Posterior cingulate gyrus (tissue), 11 donors: ENCODE data around the gene ARID1B.

Experiments used
- DNase-seq, 10 donors: peaks; one replicate each; pipeline versions ENCODE4 v3.0.0 to v3.0.0-alpha.2; 2020 to 2021; ENCODE audit warnings: mixed read lengths in 3 of 10
- intact Hi-C: fragments of 100-400 bp; cut with DNase I; formaldehyde crosslinking; loops from one replicate; pipeline ENCODE4 v1.15.1; 2023

Gene ARID1B

DNA sequence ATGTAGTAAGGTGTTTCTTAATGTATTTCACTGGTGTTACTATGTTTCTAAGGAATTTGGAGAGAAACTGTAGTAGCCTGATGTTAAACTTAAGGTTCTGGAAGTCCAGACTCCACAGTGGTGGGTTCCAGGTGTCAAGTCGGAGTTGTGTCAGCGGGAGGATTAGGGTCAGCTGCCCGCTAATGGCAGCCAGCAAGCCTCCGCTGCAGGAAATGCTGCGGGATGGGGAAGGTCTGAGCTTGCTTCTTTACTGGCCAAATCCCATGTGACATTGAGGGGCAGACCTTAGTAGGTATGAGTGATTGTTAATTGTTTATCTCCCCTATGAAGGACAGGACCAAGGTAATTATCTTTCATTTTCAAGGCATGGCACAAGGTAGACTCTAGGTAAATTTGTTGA, 3.7 kb upstream of the ARID1B start:
- intact Hi-C loops = loop anchor here (10.0 kb wide), 1 partner anchor 219 kb away; no protein-coding TSS in a partner anchor

DNA sequence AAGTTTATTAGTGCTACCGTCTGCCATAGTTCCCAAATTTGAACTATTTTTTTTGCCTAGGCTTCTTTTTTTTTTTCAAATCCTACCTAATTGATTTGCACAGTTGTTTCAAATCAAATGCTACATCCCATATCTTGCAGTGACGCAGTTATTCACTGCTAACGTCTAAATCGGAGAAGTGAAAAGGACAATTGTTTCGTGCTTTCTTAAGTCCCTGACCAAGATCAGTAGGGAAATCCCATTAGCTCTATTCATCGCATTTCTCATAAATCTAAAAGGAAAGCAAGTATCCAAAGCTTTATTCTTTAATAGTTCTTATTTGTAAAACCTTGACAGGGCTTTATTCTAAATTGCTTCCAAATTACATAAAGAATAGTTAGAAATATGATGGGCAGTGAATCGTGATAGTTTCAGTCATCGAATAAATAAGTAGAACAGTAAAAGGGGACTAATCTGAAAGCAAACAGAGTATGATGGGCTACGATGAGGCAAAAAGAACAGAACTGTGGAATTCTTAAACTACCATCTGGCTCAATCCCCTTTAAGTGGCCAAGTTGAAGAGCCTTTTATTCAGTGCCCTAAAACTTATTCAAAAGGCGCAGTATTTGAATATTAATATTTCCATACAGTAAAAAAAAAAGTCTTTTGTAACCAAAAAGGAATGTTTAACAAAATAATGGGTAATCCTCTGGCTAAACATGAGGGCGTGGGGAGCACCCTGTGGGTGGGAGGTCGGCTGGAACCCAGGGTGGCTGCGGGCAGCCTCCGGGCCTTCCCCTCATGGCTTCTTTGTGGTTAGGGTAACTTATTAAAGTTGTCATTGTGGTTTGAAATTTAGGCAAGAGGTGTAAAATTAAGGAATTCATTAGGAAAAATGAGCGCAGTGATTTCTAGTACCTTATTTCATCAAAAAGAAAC, 3.0 kb upstream of the ARID1B start:
- intact Hi-C loops = loop anchor here (10.0 kb wide), 1 partner anchor 219 kb away; no protein-coding TSS in a partner anchor

More for the DNA sequence above, 3.7 kb upstream of the ARID1B start:
- no peak for DNase-seq

DNA sequence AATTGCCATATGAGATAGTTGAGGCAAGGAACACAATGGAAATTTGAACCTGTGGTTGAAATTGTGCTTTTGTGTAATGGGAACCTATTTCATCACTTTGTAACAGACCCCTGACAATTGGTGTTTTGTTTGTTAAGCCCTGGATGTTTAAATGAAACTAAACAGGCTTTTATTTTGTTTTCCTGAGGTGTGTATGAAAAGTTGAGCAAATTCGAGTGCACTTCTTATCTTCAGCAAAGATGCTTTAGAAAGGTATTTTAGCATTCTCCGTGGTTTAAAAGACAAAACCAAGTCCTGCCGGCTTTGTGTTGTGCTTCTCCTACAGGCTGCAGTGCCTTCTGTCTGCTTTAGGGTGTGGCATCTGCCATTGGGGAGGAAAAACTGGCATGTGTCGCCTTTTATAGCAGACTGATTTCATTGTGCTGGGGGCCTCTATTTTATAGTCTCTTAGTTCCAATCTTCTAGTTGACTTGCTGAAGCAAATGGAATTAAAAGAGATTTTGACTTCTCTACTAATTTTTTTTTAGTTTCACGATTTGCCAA, 2.2 kb upstream of the ARID1B start:
- no peak for DNase-seq
- intact Hi-C loops = loop anchor here (10.0 kb wide), 1 partner anchor 220 kb away; no protein-coding TSS in a partner anchor

More for the DNA sequence above, 3.0 kb upstream of the ARID1B start:
- no peak for DNase-seq

DNA sequence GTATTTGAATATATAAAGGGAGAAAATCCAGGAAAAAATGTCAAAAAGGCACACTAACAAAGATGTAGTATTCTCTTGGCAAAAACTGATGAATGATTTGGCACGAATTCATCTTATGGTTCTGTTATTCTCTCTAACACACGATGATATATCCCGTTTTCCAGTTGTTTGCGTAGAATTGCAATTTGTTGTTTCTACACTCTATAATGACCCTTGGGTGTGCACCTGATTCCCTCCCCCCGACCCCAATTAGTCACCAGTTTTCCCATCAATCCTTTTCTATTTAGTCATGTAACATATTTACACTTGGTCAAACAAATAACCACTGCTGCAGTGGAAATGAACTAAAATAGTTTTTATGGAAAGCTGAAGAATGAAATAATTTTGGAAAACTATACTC, 1.5 kb upstream of the ARID1B start:
- DNase-seq = no peak
- intact Hi-C loops = loop anchor here (10.0 kb wide), 1 partner anchor 221 kb away; no protein-coding TSS in a partner anchor

DNA sequence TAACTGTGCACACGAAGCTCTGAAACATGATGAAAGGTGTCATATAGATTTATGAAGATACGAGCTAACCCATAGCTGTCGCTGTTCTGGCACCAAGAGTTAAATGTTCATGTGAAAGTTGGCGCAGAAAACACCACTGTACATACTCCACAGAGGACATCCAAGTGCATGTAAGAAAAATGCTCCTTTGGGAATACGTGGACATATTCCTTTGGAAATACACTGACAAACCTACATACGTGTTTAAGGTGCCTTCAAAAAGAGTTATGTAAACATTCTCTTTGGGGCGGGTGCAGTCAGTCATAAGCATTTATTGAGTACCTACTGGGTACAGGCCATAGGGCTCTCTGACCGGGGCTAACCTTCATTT, 723 bp upstream of the ARID1B start:
- intact Hi-C loops = loop anchor here (10.0 kb wide), 1 partner anchor 222 kb away; no protein-coding TSS in a partner anchor
- DNase-seq = no peak

DNA sequence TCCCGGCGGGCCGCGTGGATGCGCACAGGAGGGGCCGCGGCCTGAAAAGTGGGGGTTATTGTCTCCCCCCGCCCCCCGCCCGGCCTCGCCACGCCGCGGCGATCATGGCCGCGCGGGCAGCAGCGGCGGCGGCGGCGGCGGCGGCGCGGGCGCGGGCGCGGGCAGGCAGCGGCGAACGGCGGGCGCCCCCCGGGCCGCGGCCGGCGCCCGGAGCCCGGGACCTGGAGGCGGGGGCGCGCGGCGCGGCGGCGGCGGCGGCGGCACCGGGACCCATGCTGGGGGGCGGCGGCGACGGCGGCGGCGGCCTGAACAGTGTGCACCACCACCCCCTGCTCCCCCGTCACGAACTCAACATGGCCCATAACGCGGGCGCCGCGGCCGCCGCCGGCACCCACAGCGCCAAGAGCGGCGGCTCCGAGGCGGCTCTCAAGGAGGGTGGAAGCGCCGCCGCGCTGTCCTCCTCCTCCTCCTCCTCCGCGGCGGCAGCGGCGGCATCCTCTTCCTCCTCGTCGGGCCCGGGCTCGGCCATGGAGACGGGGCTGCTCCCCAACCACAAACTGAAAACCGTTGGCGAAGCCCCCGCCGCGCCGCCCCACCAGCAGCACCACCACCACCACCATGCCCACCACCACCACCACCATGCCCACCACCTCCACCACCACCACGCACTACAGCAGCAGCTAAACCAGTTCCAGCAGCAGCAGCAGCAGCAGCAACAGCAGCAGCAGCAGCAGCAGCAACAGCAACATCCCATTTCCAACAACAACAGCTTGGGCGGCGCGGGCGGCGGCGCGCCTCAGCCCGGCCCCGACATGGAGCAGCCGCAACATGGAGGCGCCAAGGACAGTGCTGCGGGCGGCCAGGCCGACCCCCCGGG, 637 bp downstream of the ARID1B start:
- DNase-seq = peak; percentile 23 to 90 (median 40)

DNA sequence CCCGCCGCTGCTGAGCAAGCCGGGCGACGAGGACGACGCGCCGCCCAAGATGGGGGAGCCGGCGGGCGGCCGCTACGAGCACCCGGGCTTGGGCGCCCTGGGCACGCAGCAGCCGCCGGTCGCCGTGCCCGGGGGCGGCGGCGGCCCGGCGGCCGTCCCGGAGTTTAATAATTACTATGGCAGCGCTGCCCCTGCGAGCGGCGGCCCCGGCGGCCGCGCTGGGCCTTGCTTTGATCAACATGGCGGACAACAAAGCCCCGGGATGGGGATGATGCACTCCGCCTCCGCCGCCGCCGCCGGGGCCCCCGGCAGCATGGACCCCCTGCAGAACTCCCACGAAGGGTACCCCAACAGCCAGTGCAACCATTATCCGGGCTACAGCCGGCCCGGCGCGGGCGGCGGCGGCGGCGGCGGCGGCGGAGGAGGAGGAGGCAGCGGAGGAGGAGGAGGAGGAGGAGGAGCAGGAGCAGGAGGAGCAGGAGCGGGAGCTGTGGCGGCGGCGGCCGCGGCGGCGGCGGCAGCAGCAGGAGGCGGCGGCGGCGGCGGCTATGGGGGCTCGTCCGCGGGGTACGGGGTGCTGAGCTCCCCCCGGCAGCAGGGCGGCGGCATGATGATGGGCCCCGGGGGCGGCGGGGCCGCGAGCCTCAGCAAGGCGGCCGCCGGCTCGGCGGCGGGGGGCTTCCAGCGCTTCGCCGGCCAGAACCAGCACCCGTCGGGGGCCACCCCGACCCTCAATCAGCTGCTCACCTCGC, 1.5 kb downstream of the ARID1B start:
- intact Hi-C loops = loop anchor here (2.0 to 10.0 kb wide), 2 partner anchors 224 to 242 kb away; no protein-coding TSS in a partner anchor
- DNase-seq = peak in 9 of 10 donors; percentile 24 to 90 (median 49)

More for the DNA sequence above, 637 bp downstream of the ARID1B start:
- intact Hi-C loops = loop anchor here (1.0 to 10.0 kb wide), 3 partner anchors 91 to 243 kb away; no protein-coding TSS in a partner anchor

DNA sequence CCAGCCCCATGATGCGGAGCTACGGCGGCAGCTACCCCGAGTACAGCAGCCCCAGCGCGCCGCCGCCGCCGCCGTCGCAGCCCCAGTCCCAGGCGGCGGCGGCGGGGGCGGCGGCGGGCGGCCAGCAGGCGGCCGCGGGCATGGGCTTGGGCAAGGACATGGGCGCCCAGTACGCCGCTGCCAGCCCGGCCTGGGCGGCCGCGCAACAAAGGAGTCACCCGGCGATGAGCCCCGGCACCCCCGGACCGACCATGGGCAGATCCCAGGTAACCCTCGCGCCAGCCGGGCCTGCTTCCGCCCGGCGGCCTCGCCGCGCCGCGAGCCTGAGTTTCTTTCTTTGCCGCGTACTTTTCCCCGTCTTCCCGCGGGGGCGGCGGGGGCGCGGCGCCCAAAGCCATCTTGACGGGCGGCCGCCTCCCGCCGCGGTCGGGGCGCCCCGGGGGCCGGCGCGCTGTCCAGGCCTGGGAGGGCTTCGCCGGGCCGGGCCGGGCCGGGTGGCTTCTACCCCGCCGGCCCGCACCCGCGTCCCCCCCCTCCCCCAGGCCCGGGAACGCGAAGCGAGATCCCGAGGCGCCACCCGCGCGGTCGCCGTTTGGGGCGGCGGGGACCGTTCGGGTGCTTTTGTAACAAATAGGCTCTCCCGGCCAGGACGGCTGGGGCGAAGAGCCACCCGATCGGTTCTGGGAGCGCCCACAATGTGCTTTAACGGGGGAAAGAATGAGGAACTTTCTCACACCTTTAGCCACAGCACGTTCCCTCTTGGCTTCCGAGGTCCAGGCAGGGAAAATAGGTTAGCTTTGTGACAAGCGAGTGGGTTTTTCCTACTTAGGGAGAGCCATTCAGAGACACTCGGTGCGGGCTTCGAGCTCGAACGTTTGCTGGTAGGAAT, 2.3 kb downstream of the ARID1B start:
- DNase-seq = peak in 9 of 10 donors; percentile 25 to 88 (median 48)
- intact Hi-C loops = loop anchor here (2.0 to 10.0 kb wide), 3 partner anchors 175 to 241 kb away; no protein-coding TSS in a partner anchor

DNA sequence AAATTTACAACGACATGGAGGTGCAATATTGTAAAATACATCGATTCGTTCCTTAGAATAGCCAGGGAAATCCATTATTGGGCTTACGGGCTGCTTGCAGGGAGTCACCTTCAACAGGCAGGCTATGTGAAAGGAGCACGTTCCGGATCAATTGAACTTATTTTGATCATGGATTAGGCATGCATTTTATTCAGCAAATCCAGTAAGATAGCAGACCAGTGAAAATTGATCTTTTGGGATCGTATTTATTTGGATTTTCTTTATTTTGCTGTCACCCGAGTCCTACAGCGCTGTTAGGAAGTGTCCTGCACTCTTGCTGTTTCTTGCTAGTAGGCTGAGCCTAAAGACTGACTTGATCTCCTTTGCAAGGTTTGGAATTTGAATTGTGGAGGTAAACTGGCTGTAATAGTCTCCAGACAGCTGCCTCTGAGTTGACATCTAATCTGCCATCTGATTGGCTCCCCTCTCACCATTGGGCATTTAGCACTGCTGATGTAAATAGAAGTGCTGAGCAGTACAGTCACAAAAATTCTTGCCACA, 3.0 kb downstream of the ARID1B start:
- peak in 6 of 10 donors; percentile 23 to 80 (median 54) for DNase-seq
- intact Hi-C loops = loop anchor here (10.0 kb wide), 1 partner anchor 175 kb away; no protein-coding TSS in a partner anchor

DNA sequence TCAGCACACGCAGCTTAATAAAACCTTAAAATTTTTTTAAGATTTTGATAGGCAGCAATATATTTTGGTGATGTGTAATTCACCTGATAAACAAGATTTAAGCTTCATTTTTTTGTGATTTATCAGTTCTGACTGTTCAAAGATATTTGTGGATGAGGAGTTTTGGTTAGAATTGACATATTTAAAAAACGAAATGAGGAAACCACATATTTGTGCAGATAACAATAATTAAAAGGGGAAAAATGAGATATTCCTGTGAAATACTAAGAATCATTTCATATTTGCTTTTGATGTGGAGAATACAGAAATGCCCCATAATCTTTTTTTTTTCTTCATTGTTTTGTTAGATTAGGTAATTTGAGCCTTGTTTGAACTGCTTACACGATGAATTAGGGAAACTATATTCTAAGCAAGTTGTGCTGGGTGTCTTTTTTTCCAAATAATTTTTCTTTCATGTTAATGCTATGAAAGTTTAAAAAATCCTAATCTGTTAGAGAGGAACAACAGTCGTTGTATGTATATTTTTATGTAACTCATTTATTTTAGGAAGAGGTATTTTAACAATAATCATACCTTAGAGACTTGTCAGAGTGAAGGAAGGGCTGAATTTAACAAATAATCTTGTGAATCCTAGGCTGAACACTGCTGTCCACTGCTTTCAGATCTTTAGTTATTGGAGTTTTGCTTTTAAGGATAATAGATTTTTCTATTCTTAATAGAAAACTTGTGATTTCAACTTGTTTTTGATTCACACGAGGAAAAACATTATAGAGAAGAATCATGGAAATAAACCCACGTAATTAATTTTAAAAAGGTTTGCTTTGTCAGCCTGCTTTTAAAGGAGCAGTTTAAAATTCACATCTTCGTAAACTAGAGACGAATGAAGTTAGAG, 4.0 kb downstream of the ARID1B start:
- intact Hi-C loops = loop anchor here (10.0 kb wide), 1 partner anchor 174 kb away; no protein-coding TSS in a partner anchor
- no peak for DNase-seq

DNA sequence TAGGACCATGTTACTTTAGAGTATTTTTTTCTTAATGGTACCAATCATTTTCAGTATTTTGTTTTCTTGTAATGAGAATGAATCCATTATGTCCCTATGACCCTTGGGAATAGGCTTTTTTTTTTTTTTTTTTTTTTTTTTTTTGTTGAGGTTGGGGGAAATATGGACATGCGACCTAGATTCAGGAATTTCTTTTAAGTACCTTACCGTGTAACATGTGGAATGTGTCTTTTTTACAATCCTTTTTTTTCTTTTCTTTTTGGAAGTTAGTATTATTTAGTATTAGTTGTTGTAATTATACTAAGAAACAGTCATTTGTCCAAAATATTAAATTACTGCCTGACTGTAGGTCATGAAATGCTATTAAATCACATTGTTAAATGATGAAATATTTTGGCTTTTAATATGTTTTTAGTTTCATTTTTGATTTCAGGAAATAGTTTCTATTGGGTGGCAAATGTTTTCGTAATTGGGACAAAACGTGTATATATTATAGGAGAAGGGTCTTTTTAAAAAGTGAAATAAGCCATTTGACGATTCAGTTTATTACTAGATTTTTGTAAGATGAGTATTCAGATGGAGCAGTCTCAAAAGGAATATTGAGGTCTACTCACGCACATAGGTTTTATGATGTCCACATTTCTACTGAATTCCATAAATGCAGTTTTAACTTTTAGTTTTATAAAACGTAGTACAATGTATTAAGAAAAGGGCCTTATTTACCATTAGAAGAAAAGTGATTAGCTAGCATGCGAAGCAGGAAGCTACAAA, 4.9 kb downstream of the ARID1B start:
- intact Hi-C loops = loop anchor here (10.0 kb wide), 1 partner anchor 173 kb away; no protein-coding TSS in a partner anchor
- no peak for DNase-seq

DNA sequence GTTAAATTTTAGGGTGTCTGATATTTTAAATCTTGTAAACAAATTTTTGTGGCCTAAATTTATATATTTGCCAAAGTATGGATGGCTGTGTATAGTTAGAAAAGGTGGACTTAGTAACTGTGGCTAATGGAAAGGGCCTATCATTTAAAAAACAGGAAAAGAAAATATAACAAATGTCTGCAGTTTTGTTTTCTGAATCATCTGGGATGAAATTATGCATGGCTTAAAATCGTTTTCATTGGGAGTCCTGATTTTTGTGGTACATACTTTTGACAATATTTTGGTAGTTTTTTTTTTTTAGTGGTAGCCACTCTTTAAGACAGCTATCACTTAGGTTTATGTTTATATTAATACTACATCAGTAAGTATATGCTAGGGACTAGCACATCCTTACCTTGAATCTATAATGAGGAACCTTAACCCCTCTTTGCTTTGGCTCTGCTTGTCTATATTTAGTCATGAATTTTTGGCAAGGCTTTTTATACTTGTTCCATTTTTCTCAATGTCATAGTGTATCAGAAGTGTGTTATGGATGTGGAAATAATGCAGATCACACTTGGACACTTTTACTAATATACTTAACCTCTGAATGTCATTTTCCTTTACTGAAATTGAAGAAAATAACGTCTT, 5.6 kb downstream of the ARID1B start:
- intact Hi-C loops = loop anchor here (10.0 kb wide), 1 partner anchor 172 kb away; no protein-coding TSS in a partner anchor
- DNase-seq = no peak

DNA sequence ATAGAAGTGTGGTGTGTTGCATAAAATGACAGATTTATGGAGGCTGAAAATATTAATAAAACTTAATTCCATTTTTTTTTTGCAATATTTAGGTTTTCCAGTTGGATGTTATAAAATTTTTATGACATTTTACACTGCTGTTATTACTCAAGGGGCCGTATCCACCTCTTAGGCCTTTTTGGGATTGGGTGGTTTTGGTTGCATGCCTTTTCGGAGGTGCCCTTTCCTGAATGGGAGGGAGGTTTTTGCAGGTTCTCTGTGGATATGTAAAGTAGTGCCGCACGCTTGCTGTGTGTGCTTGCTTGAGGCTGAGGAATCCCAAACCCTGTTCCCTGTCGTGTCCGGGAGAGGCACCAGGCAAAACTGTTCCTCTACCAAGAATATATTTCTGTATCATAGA, 6.8 kb downstream of the ARID1B start:
- DNase-seq = no peak
- intact Hi-C loops = loop anchor here (10.0 kb wide), 1 partner anchor 171 kb away; no protein-coding TSS in a partner anchor

DNA sequence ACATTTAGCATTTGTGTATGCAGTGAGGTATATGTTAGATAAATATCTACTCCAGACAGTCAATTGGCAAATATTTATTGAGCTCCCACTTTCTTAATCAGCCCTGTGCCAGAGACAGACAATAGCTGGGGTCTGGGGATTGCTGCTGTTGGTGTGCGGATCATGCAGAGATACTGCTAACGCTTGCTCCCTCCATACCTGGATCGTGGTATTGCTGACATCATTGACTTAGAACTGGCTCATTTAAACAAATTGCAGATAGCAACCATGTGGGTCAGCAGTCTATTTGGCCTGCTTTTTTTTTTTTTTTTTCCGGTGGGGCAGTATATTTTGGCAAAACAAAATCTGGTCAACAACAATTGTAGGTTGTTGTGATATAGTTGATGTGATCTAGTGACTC, 9.5 kb downstream of the ARID1B start:
- intact Hi-C loops = loop anchor here (10.0 kb wide), 1 partner anchor 168 kb away; no protein-coding TSS in a partner anchor
- no peak for DNase-seq
